GF-D8 (cell line): ENCODE measurements around the gene ARMS2.

Source experiments
- DNase-seq: peaks from one replicate; lab custom pipeline; 2025; lab: John Stamatoyannopoulos, UW

The ARMS2 gene, protein sequence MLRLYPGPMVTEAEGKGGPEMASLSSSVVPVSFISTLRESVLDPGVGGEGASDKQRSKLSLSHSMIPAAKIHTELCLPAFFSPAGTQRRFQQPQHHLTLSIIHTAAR

DNA sequence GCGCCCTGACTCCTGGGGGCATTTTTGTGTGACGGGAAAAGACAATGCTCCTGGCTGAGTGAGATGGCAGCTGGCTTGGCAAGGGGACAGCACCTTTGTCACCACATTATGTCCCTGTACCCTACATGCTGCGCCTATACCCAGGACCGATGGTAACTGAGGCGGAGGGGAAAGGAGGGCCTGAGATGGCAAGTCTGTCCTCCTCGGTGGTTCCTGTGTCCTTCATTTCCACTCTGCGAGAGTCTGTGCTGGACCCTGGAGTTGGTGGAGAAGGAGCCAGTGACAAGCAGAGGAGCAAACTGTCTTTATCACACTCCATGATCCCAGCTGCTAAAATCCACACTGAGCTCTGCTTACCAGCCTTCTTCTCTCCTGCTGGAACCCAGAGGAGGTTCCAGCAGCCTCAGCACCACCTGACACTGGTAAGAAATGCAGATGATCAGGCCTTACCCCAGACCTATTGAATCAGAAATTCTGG is at the start of gene ARMS2:
ARMS2 (plus strand) TSS at position 51 of the 478 bp plus-strand sequence; CDS start at position 126, 75 bp downstream.
- no peak for DNase-seq

DNA sequence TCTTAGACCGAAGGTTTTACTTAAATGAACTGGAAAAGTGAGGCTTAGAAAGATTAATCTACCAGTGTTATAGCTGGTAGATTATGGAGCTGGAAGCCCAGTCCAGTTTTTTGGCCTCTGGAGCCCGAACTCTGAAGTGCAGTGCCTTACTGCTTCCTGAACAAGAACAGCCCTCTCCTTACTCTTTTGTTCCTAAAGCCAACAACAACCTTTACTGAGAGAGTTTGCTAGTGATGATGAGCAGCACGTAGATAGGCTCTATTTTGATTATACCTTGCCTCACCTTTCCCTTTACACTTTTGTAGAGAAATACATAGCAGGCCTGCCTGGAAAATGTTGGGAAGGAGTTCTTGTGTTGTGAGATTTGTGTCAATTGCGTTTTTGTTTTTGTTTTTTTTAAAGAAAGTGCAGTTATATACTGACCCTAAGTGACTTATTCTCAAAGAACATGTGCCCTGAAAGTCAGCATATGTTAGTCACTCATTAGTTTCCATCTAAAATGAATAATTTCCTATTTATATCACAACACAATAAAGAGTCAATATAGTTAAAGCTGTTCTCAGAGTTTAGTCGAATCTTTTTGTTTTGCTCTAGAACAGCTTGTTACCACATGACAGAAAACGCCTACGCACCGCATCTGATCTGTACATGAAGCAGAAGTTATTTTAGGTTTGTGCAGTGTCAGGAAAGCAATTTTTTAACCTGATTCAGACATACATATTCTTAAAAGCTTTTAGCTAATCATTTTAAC is 46.9 kb upstream of the ARMS2 start:
- no peak for DNase-seq

GRCh38 chr10:122413327-122413726 is 41.1 kb upstream of the ARMS2 start:
- DNase-seq: no peak

DNA sequence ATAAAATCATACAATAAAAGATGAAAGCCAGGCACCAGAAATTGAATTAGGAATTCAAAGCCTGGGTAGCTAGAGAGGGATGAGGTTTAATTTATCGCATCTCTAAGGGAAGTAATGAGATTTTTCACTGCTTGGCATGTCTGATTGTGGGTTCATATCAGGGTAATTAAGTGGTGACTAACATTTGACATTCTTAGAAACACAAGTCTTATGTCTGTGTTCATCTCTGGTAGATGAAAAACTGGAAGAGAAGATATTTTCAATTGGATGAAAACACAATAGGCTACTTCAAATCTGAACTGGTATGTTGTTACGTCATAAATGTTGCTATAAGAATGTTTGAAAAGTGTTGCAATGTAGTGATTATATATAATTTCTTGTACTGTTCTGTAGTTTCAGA is 36.8 kb upstream of the ARMS2 start:
- no peak for DNase-seq

DNA sequence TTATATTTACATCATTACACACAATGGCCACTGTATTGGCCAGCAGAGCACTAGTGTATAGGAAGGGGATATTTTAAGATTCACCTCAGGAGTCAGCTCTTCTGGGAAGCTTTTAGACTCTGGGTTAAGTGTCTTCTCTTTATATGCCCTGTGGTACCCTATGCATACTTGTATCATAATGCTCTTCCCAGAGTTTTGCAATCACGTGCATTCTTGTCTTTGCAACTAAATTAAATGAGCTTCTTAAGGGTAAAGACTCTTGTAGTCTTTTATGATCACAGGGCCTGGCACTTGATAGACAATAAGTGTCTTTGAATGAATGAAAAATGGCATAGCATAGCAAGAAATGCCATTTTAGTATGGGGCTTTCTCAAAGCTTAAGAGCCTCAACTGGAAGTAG is 35.4 kb upstream of the ARMS2 start:
- no peak for DNase-seq

DNA sequence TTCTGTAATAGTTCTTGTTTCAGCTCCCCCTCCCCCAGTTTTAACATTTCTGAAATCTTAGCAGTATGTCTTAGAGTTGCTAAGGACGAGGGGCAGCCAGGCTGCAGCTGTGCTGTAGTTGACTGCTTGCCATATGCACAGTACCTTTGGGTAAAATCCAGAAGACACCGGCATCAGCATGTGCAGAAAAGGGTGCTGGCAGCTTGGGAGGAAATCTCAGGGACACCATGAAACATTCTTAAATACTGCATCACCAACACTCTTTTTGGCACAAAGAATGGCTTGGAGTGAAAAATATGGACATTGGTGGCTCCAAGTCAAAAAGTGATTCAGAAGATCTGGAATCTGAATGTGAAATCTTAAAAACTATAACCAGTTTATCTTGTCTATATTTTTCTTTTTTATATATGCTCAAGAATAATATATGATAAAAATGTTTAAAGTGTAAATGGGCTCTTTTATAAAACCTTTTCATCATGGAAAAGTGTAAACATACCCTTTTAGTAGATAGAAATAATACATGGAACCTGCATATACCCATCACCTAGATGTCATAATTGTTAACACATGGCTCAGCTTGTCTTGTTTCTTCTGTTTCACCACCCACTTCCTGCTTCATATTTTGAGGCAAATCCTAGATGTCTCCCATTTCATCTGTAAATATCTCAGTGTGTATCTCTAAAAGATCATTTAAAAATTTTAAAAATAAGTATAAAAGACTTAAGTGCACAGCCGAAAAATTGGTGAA is 34.4 kb upstream of the ARMS2 start:
- no peak for DNase-seq

- no peak for DNase-seq
Measured at GRCh38 chr10:122420624-122421007, 33.8 kb upstream of the ARMS2 start.

GRCh38 chr10:122421054-122421625 is 33.3 kb upstream of the ARMS2 start:
- no peak for DNase-seq

DNA sequence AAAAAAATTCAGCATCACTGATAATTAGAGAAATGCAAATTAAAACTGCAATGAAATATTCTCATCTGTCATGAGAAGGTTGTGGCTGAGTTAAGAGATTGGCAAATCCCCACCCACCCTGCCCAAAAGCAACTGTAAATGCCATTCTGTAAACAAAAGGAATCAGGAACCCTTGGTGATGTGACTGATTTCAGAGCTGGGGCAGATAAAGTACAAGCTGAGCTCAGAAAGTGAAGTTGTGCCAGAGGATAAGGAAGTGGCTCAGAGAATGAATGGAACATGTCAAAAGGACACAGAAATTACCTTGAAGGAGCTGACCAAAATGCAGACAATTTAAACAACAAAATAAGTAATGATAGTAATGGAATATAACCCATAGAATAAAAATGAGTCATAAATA is 32.7 kb upstream of the ARMS2 start:
- DNase-seq: no peak

DNA sequence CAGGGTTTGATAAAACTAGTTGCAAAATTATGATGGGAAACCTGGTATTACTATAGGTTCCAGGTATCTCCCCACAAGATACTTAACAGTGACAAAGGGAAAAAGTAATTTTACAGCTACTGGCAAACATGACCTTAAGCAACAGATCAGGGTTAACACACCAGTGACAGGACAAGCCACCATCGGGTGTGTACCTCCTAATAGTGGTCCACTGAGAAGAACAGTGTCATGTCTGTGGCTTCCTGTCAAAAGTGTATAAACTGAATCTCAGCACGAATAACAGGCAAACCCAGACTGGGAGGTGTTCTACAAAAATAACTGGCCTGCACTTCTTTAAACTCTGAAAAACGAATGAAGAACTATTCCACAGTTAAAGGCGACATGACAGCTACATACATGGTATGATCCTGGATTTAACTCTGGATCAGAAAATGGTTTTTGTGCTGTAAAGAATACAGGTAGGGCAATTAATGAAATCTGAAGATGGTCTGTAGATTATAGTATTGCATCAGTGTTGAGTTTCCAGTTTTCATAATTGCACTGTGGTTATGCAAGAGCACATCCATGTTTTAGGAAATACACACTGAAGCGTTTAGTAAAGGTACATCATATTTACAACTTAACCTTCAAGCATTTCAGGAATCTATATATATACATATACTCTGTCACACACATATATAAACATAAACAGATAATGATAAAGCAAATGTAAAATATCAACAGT is 32.0 kb upstream of the ARMS2 start:
- no peak for DNase-seq

GRCh38 chr10:122424059-122424458 is 30.4 kb upstream of the ARMS2 start:
- no peak for DNase-seq

DNA sequence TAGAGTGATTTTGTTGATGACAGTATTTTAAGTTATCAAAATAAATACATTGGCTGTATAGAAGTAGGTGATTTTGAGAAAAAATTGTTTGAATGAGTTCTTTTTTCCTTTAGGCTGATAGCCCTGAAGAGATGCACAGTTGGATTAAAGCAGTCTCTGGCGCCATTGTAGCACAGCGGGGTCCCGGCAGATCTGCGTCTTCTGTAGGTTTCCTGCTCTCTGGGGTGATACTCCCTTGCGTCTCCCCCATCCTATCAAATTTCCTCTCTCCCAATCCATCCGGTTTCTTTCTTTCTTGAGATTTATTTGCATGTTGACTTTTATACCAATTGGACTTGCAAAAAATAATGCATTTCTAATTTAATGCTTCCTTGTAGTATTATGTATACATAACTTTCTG is 27.6 kb upstream of the ARMS2 start:
- no peak for DNase-seq

- no peak for DNase-seq
Measured at GRCh38 chr10:122427280-122427679, 27.2 kb upstream of the ARMS2 start.

DNA sequence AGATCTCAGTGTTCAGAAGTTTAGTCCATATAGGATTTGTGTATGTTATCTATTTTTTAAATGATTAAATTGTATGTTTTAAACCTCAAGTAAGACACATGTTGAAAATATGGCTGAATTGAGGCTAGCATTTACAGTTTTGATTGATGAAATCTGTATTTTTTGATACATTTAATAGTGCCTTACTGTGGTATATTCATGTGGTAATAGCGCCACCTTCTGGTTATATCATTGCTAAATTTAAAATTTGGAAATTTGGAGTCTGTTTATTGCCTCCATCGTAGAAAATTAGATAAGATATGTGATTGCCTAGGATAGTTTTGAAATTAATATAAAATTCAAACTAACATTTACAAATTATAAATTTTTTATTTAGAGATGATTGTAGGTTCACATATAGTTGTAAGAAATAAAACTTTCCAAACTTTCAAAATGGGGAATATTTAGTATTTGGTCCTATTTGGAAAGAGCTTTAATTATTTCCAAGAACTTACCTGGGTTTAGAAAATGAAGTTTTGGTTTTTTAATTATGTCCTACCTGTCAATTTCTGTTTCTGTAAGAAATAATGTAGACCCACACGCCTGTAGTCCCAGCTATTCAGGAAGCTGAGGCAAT is 19.1 kb upstream of the ARMS2 start:
- DNase-seq: no peak

DNA sequence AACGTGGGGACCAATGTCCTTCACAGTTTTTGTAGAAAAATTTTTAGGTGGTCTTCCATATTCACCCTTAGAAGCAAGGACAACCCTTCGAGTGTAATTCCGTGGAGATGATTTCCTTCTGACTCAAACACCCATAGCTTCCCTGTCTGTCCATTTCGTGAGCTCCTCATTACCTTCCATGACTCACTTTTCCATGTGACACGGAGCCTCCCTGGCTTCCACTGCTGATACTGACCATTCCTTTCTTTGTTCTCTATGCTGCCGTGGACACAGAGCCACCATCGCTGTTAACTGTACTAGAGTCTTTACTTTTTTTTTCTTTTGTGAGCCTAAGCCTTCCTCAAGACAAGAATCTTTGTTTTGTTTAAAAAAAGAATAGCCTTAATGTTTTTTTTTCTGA is 12.5 kb upstream of the ARMS2 start:
- DNase-seq: no peak

DNA sequence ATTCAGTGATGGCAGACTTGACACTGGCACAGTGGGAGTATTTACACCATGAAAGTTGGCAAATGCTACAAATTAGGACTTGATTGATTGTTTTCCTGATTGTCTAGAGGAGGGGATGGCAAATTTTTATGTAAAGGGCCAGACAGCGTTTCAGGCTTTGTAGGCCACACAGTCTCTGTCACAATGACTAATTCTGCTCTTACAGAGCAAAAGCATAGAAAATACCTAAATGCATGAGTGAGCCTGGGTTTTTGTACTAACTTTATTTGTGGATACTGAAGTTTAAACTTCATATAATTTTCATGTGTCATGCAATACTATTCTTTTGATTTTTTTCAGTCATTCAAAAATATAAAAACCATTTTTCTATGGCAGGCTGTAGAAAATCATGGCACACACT is 9.0 kb upstream of the ARMS2 start:
- DNase-seq: no peak

DNA sequence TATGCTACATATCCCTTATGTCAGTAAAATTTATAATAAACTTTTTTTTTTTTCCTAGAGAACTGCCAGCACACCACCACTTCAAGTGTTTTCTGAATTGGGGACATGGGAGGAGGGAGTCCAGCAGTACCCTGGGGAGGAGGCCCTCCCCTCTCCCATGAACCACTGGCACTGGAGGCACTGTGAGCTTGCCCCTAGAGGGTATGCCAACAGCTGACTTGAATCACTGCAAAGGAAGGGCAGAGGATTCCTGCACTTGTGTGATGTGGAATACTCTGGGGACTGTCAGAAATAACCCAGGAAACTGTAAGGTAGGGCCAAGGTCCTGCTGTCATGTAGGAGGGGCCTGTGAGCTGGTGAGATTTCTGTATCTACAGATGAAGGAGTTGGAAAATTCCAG is 8.5 kb upstream of the ARMS2 start:
- no peak for DNase-seq

- no peak for DNase-seq
Measured at GRCh38 chr10:122446668-122447423, 7.6 kb upstream of the ARMS2 start.

DNA sequence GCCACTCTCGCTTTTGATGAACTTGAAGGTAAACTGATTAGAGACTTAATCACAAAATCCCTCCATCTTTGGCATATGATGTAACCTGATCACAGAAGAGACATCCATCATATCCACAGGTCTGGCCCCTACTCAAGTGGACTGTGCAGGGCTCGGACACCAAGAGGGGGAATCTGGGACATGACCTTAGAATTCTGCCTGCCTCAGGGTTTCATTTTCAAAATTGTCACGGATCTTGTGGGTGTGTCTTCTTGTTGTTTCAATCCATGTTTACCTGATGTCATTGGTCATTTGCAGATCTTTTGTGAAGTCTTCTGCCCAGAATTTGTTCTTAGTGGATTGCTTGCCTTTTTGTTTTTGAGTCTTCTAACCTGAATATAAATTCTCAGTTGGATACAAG is 5.9 kb upstream of the ARMS2 start:
- no peak for DNase-seq

GRCh38 chr10:122449153-122449552 is 5.3 kb upstream of the ARMS2 start:
- DNase-seq: no peak

- no peak for DNase-seq
Measured at GRCh38 chr10:122450353-122450990, 4.0 kb upstream of the ARMS2 start.
